ENCODE measurements around the gene ACOT4.
"Not testable (repeated sequence)": the region's sequence is repeated elsewhere in the genome, so short reads cannot be mapped to it uniquely, and the experiment has no call there.

DNA sequence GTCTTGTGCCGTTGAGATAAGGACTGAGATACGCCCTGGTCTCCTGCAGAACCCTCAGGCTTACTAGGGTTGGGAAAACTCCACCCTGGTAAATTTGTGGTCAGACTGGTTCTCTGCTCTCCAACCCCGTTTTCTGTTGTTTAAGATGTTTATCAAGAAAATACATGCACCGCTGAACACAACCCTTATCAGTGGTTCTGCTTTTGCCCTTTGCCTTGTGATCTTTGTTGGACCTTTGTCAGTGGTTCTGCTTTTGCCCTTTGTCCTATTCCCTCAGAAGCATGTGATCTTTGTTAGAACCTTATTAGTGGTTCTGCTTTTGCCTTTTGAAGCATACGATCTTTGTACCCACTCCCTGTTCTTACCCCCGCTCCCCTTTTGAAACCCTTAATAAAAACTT lies 29.0 kb upstream of the ACOT4 start:
- not testable (repeated sequence) for TF ChIP-seq ZNF114 (CRISPR knock-in tag; IDR thresholded peaks at IDR 0.05); CTCF (conservative IDR thresholded peaks at IDR 0.05; ENCODE audit: low read depth in 2 of 2); POLR2AphosphoS5 (IDR thresholded peaks at IDR 0.05; ENCODE audit: low read depth); EZH2phosphoT487 (IDR thresholded peaks at IDR 0.05; ENCODE audit: unreplicated experiment); CREB1 (CRISPR knock-in tag; IDR thresholded peaks at IDR 0.05; ENCODE audit: low read depth); REST (IDR thresholded peaks at IDR 0.05; ENCODE audit: unreplicated experiment); NANOG (IDR thresholded peaks at IDR 0.05; ENCODE audit: borderline replicate concordance); EZH2 (IDR thresholded peaks at IDR 0.05; ENCODE audit: low read depth, unreplicated experiment); JUNB (IDR thresholded peaks at IDR 0.05; ENCODE audit: unreplicated experiment); ZNF331 (CRISPR knock-in tag; IDR thresholded peaks at IDR 0.05; ENCODE audit: low read depth); ZNF462 (CRISPR knock-in tag; IDR thresholded peaks at IDR 0.05); STAT1 (IDR thresholded peaks at IDR 0.05; ENCODE audit: unreplicated experiment)
- TF ChIP-seq, protein P1, sequence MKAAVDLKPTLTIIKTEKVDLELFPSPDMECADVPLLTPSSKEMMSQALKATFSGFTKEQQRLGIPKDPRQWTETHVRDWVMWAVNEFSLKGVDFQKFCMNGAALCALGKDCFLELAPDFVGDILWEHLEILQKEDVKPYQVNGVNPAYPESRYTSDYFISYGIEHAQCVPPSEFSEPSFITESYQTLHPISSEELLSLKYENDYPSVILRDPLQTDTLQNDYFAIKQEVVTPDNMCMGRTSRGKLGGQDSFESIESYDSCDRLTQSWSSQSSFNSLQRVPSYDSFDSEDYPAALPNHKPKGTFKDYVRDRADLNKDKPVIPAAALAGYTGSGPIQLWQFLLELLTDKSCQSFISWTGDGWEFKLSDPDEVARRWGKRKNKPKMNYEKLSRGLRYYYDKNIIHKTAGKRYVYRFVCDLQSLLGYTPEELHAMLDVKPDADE (IDR thresholded peaks at IDR 0.05): not testable (repeated sequence)

All from GM23338 (cell line).